ENCODE results near the gene GOLPH3L.
"Not testable (repeated sequence)": the region's sequence is repeated elsewhere in the genome, so short reads cannot be mapped to it uniquely, and the experiment has no call there.

Gene GOLPH3L

GRCh38 chr1:150696995-150697927 is at the start of gene GOLPH3L:
Gene GOLPH3L, minus strand, starts transcription at chr1:150697154. Its CDS starts 2,316 bp downstream, at chr1:150694838.
- DNase-seq: peak; percentile 96

- no peak for DNase-seq
Observed at GRCh38 chr1:150730130-150730721, 33.3 kb upstream of the GOLPH3L start.

- DNase-seq: no peak
Observed at GRCh38 chr1:150724336-150724735, 27.4 kb upstream of the GOLPH3L start.

GRCh38 chr1:150720703-150721102 is 23.7 kb upstream of the GOLPH3L start, which contains the start of gene HORMAD1:
Gene HORMAD1, minus strand, starts transcription at chr1:150720895. Its CDS starts 1,390 bp downstream, at chr1:150719505.
- no peak for DNase-seq

GRCh38 chr1:150720098-150720497 is 23.1 kb upstream of the GOLPH3L start:
- DNase-seq: no peak

- DNase-seq: no peak
Observed at GRCh38 chr1:150718225-150718891, 21.4 kb upstream of the GOLPH3L start.

- DNase-seq: not testable (repeated sequence)
Observed at GRCh38 chr1:150709031-150709430, 12.1 kb upstream of the GOLPH3L start.

- DNase-seq: no peak
Observed at GRCh38 chr1:150708595-150708994, 11.6 kb upstream of the GOLPH3L start.

- no peak for DNase-seq
Observed at GRCh38 chr1:150706091-150706490, 9.1 kb upstream of the GOLPH3L start.

GRCh38 chr1:150703427-150703826 is 6.5 kb upstream of the GOLPH3L start:
- DNase-seq: no peak

- DNase-seq: peak; percentile 3
Observed at GRCh38 chr1:150696590-150696989, 364 bp downstream of the GOLPH3L start.

- no peak for DNase-seq
Observed at GRCh38 chr1:150696162-150696561, 792 bp downstream of the GOLPH3L start.

GRCh38 chr1:150695561-150695960 is 1.4 kb downstream of the GOLPH3L start:
- DNase-seq: no peak

- no peak for DNase-seq
Observed at GRCh38 chr1:150692720-150693119, 4.2 kb downstream of the GOLPH3L start.

GRCh38 chr1:150688763-150689162 is 8.2 kb downstream of the GOLPH3L start:
- DNase-seq: no peak

- no peak for DNase-seq
Observed at GRCh38 chr1:150686275-150686674, 10.7 kb downstream of the GOLPH3L start.

GRCh38 chr1:150683914-150684313 is 13.0 kb downstream of the GOLPH3L start:
- peak; percentile 25 for DNase-seq

GRCh38 chr1:150678988-150679387 is 18.0 kb downstream of the GOLPH3L start:
- DNase-seq: no peak

- no peak for DNase-seq
Observed at GRCh38 chr1:150674881-150675280, 22.1 kb downstream of the GOLPH3L start.

- DNase-seq: no peak
Observed at GRCh38 chr1:150663321-150663720, 33.6 kb downstream of the GOLPH3L start.

- no peak for DNase-seq
Observed at GRCh38 chr1:150662811-150663210, 34.1 kb downstream of the GOLPH3L start.

- DNase-seq: no peak
Observed at GRCh38 chr1:150661156-150661555, 35.8 kb downstream of the GOLPH3L start.

GRCh38 chr1:150660584-150660983 is 36.4 kb downstream of the GOLPH3L start:
- DNase-seq: no peak

All from CD4-positive, alpha-beta T cell treated with Interleukin-12 subunit alpha and Interleukin-12 subunit beta, for 1 hour (primary cell).